Measurements from ENCODE around the gene BHMT.
"Not testable (repeated sequence)": the region's sequence is repeated elsewhere in the genome, so short reads cannot be mapped to it uniquely, and the experiment has no call there.

The BHMT gene

DNA sequence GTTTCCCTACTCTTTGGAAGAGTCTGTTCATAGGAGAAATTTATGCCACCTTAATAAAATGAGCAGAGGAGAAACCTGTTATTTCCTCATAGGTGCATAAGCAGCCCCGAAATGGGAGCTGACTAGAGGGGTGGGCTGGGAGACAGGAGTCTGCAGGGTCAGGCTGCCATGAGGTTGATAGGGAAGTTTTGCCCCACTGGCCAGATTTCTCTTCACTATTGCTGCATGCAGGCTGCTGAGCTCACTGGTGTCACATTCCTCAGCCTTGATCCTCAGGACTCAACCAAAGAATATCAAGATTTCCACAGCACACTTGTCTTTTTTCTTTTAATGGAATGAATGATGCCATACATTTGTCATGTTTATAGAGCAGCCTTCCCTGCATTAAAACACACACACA is 60.7 kb downstream of the BHMT start:
- DNase-seq (ENCODE audit: low read depth): no peak

DNA sequence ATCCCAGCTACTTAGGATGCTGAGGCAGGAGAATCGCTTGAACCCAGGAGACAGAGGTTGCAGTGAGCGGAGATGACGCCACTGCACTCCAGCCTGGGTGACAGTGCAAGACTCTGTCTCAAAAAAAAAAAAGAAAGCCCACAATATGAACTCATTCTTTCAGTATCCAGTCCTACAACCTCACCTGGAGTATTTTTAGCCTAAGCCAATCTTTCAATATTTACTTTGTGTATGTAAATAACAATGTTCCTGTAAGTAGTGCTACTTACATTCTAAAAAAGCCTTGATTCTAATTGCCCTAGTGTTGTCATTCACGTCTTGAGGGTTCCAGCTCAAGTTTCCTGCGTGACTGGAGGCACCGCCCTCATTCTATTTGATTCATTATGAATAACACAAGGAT is 62.0 kb downstream of the BHMT start:
- DNase-seq (ENCODE audit: low read depth): no peak

DNA sequence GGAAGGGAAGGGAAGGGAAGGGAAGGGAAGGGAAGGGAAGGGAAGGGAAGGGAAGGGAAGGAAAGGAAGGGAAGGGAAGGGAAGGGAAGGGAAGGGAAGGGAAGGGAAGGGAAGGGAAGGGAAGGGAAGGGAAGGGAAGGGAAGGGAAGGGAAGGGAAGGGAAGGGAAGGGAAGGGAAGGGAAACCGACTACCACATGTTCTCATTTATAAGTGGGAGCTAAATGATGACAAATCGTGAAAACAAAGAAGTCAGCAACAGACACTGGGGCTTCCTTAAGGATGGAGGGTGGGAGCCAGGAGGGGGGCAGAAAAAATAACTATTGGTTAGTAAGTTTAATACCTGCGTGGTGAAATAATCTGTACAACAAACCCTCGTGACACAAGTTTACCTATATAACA is 68.8 kb downstream of the BHMT start:
- DNase-seq (ENCODE audit: low read depth): not testable (repeated sequence)

DNA sequence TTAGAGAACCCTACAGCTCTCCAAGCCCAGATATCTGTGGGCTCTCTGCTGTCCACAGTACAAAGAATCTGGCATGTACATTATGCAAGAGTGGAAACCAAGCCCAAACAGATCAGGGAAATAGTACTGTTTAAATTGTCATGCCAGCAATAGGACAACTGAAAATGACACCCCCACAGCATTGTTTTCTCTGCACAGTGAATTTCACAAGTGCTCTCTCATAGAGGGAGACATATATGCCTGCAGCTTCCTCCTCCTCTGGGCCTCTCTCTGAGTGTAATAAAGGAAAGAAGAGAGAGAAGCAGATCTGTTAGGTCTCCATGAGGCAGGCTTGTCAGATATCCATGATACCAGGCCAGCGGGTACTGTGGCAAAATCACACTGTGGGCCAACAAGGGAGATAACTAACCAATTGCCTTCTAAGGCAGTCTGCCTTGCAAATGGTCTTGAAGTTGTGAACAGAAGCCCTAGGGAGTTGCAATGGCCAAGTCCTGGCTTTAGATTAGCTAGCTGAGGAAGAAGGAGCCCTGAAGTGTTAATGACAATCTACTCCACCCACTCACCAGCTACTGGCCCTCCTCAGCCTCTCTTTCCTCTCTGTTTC is 69.9 kb downstream of the BHMT start:
- no peak for DNase-seq (ENCODE audit: low read depth)
